Mucosa of gallbladder (tissue), 1 donor: ENCODE data around the gene AFDN. TPM values are rescaled to one million over a fixed set of nuclear protein-coding genes. Genes with fewer than 3 reads are reported as not detected.
"Not testable (repeated sequence)": the region's sequence is repeated elsewhere in the genome, so short reads cannot be mapped to it uniquely, and the experiment has no call there.

Experiments
- DNase-seq: peaks from one replicate; pipeline ENCODE4 v3.0.0-alpha.2; 2020; ENCODE audit warnings: low spot score
- total RNA-seq: library from RNA; stranded (reverse); gene quantifications from one replicate; pipeline ENCODE4 v1.2.1, GENCODE V29; 2021
- donor health status: DM: no; HTN: no; CAD: no.

Gene AFDN
- total RNA-seq, 1 donor from 2014 or later, result 226 TPM

- no peak for DNase-seq
Observed at GRCh38 chr6:167953551-167953950, 126.8 kb downstream of the AFDN start.

GRCh38 chr6:167954151-167954550 lies 127.4 kb downstream of the AFDN start:
- no peak for DNase-seq

GRCh38 chr6:167956491-167956890 lies 129.8 kb downstream of the AFDN start:
- DNase-seq, result no peak

GRCh38 chr6:167956983-167957492 lies 130.3 kb downstream of the AFDN start:
- DNase-seq, result no peak

GRCh38 chr6:167957626-167958025 lies 130.9 kb downstream of the AFDN start:
- no peak for DNase-seq

- no peak for DNase-seq
Observed at GRCh38 chr6:167960579-167960978, 133.9 kb downstream of the AFDN start.

- DNase-seq, result no peak
Observed at GRCh38 chr6:167962711-167963110, 136.0 kb downstream of the AFDN start.

- no peak for DNase-seq
Observed at GRCh38 chr6:167963589-167964057, 136.9 kb downstream of the AFDN start.

- no peak for DNase-seq
Observed at GRCh38 chr6:167965592-167966539, 139.2 kb downstream of the AFDN start.

- DNase-seq, result no peak
Observed at GRCh38 chr6:167966540-167966905, 139.8 kb downstream of the AFDN start.

- DNase-seq, result no peak
Observed at GRCh38 chr6:167968091-167968490, 141.4 kb downstream of the AFDN start.

- no peak for DNase-seq
Observed at GRCh38 chr6:167970230-167970629, 143.5 kb downstream of the AFDN start.

GRCh38 chr6:167972193-167972592 lies 145.5 kb downstream of the AFDN start:
- DNase-seq, result no peak

GRCh38 chr6:167973148-167973885 lies 146.6 kb downstream of the AFDN start:
- no peak for DNase-seq

- DNase-seq, result no peak
Observed at GRCh38 chr6:167974640-167975344, 148.1 kb downstream of the AFDN start.

GRCh38 chr6:167975458-167975857 lies 148.7 kb downstream of the AFDN start:
- no peak for DNase-seq

GRCh38 chr6:167976116-167976657 lies 149.5 kb downstream of the AFDN start:
- DNase-seq, result not testable (repeated sequence)

- no peak for DNase-seq
Observed at GRCh38 chr6:167976708-167977107, 150.0 kb downstream of the AFDN start.

GRCh38 chr6:167977717-167978467 lies 151.2 kb downstream of the AFDN start:
- no peak for DNase-seq

GRCh38 chr6:167978607-167979006 lies 151.9 kb downstream of the AFDN start:
- no peak for DNase-seq
